Measurements from ENCODE around the gene PRR35.

Gene PRR35

GRCh38 chr16:552171-552570 is 8.0 kb upstream of the PRR35 start:
- TF ChIP-seq, protein P1, sequence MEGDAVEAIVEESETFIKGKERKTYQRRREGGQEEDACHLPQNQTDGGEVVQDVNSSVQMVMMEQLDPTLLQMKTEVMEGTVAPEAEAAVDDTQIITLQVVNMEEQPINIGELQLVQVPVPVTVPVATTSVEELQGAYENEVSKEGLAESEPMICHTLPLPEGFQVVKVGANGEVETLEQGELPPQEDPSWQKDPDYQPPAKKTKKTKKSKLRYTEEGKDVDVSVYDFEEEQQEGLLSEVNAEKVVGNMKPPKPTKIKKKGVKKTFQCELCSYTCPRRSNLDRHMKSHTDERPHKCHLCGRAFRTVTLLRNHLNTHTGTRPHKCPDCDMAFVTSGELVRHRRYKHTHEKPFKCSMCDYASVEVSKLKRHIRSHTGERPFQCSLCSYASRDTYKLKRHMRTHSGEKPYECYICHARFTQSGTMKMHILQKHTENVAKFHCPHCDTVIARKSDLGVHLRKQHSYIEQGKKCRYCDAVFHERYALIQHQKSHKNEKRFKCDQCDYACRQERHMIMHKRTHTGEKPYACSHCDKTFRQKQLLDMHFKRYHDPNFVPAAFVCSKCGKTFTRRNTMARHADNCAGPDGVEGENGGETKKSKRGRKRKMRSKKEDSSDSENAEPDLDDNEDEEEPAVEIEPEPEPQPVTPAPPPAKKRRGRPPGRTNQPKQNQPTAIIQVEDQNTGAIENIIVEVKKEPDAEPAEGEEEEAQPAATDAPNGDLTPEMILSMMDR (IDR thresholded peaks at IDR 0.05; ENCODE audit: borderline replicate concordance, insufficient read depth, low read depth, low read length) = no peak
- no peak overlapping the region for H3K4me3 ChIP-seq (ENCODE audit: low read depth, low read length)

DNA sequence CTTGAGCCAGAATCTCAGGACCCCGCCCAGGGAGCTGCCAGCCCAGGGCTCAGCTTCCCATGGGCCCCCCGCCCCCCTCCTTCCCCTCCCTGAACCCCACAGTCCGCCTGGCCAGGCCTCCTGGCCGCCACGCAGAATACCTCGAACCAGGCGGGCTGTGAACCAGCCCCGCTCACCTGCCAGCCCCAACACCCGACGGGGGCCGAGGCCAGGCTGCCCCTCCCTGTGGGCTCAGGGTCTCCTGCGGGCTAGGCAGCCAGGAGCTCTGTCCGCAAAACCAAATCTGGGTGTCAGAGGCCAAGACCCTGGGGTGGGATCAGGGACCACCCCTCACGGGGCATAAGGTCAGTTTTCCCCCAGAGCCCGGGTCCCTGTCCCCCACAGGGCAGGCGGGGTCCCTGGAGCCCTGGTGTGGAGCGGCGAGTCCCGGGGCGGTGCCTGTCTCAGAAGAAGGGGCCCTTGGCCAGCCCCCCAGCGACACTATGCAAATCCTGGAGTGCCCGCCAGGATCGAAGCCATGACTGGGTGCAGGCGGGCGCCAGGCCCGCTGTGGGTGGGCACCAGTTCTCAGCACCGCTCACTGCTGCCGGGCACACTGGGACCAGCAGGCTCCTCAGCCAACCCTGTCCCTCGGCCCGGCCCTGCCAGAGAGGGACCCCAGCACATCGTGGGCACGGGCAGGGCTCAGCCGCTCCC is 6.4 kb upstream of the PRR35 start:
- TF ChIP-seq, protein P1 (IDR thresholded peaks at IDR 0.05; ENCODE audit: borderline replicate concordance, insufficient read depth, low read depth, low read length) = no peak
- H3K4me3 ChIP-seq (ENCODE audit: low read depth, low read length) = no peak overlapping the region

DNA sequence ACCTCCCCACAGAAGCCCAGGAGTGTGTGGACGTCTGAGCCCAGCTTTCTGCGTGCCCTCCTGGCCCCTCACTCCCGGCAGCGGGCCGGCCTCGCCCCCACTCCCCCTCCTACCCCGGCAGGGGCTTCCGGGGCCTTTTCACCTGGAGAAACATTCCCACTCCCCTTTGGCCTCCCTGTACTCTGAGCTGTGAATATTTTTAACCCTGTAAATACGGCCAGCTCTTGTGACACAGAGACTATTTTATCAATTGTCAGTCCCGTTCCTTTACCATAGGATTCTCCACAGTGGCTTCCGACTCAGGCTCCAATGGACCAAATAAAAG is 5.9 kb upstream of the PRR35 start:
- no peak overlapping the region for H3K4me3 ChIP-seq (ENCODE audit: low read depth, low read length)
- TF ChIP-seq, protein P1 (IDR thresholded peaks at IDR 0.05; ENCODE audit: borderline replicate concordance, insufficient read depth, low read depth, low read length) = no peak

DNA sequence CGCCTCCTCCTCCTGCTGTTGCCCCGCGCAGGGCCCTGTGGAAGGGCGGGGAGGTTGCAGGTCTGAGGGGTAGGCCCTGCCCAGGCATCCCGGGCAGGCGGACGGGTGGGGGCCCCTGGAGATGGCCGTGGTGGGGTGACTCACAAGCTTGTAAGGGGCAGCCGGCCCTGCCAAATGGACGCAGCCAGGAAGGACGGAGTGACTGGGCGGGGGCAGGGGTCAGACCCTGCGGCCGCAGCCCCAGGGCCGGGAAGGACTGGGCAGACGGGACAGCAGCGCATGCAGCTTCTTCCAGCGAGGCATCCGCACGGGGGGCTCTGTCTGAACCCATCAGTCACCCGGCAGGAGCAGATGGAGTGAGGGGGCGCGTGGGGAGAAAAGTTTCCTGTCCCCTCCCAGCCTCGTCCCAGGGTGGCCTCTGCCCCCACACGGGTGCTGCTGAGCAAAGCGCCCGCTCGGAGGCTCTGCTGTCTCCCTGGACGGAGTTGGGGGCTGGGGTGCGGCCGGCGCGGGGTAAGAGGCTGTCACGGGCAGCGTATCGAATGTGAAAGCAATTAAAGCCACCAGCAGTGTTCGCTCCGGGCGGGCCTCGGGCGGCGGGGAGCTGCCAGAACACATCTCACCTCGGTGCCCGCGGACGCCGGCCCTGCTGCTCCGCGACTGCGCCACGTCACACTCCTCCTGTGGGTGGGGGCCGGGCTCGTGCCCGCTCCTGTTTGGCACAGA is 5.4 kb upstream of the PRR35 start:
- H3K4me3 ChIP-seq (ENCODE audit: low read depth, low read length) = no peak overlapping the region
- TF ChIP-seq, protein P1 (IDR thresholded peaks at IDR 0.05; ENCODE audit: borderline replicate concordance, insufficient read depth, low read depth, low read length) = no peak

GRCh38 chr16:555528-556473 is 4.4 kb upstream of the PRR35 start:
- TF ChIP-seq, protein P1 (IDR thresholded peaks at IDR 0.05; ENCODE audit: borderline replicate concordance, insufficient read depth, low read depth, low read length) = no peak
- H3K4me3 ChIP-seq (ENCODE audit: low read depth, low read length) = no peak overlapping the region

DNA sequence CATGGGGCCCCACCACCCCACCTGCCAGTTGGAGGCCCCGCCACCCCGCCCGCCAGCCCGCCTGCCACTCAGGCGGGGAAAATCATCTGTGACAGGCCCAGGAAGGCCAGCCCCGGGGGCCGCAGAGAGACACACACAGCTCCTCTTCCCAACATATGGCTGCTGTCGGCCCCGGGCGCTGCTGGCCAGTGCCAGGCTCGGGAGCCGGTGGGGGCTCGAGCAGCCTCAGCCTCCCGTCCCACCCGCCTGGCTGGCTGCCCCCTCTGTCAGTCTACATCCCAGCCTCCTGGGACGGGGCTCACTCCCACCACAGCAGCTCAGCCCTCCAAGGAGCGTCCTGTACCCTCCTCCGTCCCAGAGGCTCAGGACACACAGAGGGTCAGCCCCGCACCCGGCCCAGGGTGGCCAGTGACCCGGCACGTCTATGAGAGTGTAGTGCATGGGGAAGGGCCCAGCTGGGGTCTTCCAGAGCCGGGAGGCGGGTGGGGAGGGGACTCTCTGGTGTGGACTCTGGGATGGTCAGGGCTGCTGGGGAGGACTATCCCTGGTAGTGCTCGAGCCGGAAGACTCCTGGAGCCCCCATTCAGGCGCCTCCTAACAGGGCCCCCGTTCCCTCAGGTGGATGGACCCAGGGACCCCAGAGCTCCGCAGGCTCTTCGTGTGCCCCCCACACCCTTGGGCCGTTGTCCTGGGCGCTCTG is 3.6 kb upstream of the PRR35 start:
- TF ChIP-seq, protein P1 (IDR thresholded peaks at IDR 0.05; ENCODE audit: borderline replicate concordance, insufficient read depth, low read depth, low read length) = no peak
- H3K4me3 ChIP-seq (ENCODE audit: low read depth, low read length) = no peak overlapping the region

Data from GM12875 (cell line).